SU-DHL-6 (cell line): Measurements from ENCODE around the gene ISCA1.

Source experiments
- H2AFZ ChIP-seq: fragments of 200-600 bp; sonication (generic); 2 replicates; pipeline ENCODE4 v1.6.1; 2014; ENCODE audit warnings: low read depth, mild to moderate bottlenecking, moderate library complexity, mixed read lengths, antibody characterized with exemption, low read length; ENCODE audit not compliant: severe bottlenecking
- H3F3A ChIP-seq: fragments of 200-600 bp; shearing (Covaris generic); 2 replicates; pipeline ENCODE4 v1.6.0; 2016; ENCODE audit warnings: antibody characterized with exemption, mild to moderate bottlenecking; ENCODE audit not compliant: insufficient read depth
- H3K27ac ChIP-seq: fragments of 200-600 bp; sonication (generic); 2 replicates; pipeline ENCODE4 v1.5.1; 2016; ENCODE audit warnings: low read depth, mild to moderate bottlenecking, low read length, moderate library complexity, mixed read lengths
- H3K27me3 ChIP-seq: fragments of 200-600 bp; sonication (generic), shearing (Covaris generic); 2 replicates; pipeline ENCODE4 v1.6.0; 2014; ENCODE audit warnings: mild to moderate bottlenecking, low read length
- H3K36me3 ChIP-seq: fragments of 200-600 bp; sonication (generic); 2 replicates; pipeline ENCODE4 v1.6.1; 2014; ENCODE audit warnings: mild to moderate bottlenecking, low read length, mixed read lengths
- H3K4me2 ChIP-seq: fragments of 300-600, 200-600 bp; shearing (Covaris generic), sonication (generic); 2 replicates; pipeline ENCODE4 v1.6.0; 2014; ENCODE audit warnings: low read length, low read depth, mild to moderate bottlenecking; ENCODE audit not compliant: poor library complexity, severe bottlenecking
- H3K4me3 ChIP-seq: fragments of 200-600 bp; sonication (generic); 2 replicates; pipeline ENCODE4 v1.5.1; 2014; ENCODE audit warnings: antibody characterized with exemption, low read length, mild to moderate bottlenecking, mixed read lengths; ENCODE audit not compliant: insufficient read depth, poor library complexity, severe bottlenecking
- H3K79me2 ChIP-seq: fragments of 200-600 bp; sonication (generic); 2 replicates; pipeline ENCODE4 v1.6.1; 2014; ENCODE audit warnings: mild to moderate bottlenecking, low read length, moderate library complexity; ENCODE audit not compliant: insufficient read depth
- H3K9ac ChIP-seq: fragments of 200-600 bp; sonication (generic); 2 replicates; pipeline ENCODE4 v1.7.0; 2014; ENCODE audit warnings: mild to moderate bottlenecking, low read length
- H3K9me2 ChIP-seq: fragments of 200-600 bp; sonication (generic); replicated peaks from 2 replicates; pipeline ENCODE4 v1.6.1; 2014; ENCODE audit warnings: low read length; ENCODE audit not compliant: insufficient read depth
- H3K9me3 ChIP-seq: fragments of 200-600 bp; sonication (generic); 2 replicates; pipeline ENCODE4 v1.6.1; 2014; ENCODE audit warnings: low read length, mixed read lengths; ENCODE audit not compliant: insufficient read depth
- H4K20me1 ChIP-seq: fragments of 200-600 bp; sonication (generic); 2 replicates; pipeline ENCODE4 v1.6.1; 2014; ENCODE audit warnings: low read depth, mild to moderate bottlenecking, antibody characterized with exemption, low read length, moderate library complexity, mixed read lengths
- EZH2phosphoT487 ChIP-seq: fragments of 200-600 bp; sonication (generic), shearing (Covaris generic); conservative IDR thresholded peaks from 2 replicates; pipeline ENCODE4 v1.6.1; 2018; ENCODE audit warnings: mild to moderate bottlenecking, antibody characterized with exemption, low read length, moderate library complexity, mixed read lengths
- TF ChIP-seq, protein P1 (sequence below): fragments of 200-600 bp; sonication (generic); IDR thresholded peaks from one replicate; pipeline ENCODE4 v1.5.1; 2017; ENCODE audit warnings: antibody characterized with exemption, mild to moderate bottlenecking, low read length, moderate library complexity; ENCODE audit not compliant: insufficient read depth, poor library complexity, severe bottlenecking

Gene ISCA1

DNA sequence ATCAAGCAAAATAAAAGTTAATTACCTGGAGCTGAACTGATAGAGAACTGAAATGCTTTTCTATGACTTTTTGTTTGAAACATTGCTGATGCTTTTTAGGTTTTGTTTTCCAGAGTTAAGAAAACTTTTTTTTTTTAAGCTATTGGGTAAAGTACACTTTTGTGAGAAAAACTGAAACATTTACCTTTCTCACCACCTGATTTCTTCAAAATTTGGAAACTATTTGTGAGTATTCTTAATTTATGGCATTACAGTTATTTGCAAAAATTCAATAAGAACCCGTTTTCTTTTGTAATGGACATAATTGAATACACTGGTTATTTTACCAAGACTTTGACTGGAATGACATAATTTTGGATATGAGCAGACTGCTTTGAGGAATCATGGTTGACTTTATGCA, 29.5 kb downstream of the ISCA1 start:
- Histone ChIP-seq H3K36me3 (peaks cover 9% of the 10 kb centered on the region; the same call in 1 of the 2 replicates), H3K27ac (no peak overlapping the region), H3K79me2 (no peaks in the 10 kb centered on the region), H3K4me2 (no peak overlapping the region), H3K9me2 (no peaks in the 10 kb centered on the region), H3K9me3 (peaks cover 12% of the 10 kb centered on the region; the same call in 1 of the 2 replicates), H3K4me3 (no peak overlapping the region), H3K9ac (no peak overlapping the region), H4K20me1 (no peaks in the 10 kb centered on the region), H3F3A (no peaks in the 10 kb centered on the region), H3K27me3 (no peaks in the 10 kb centered on the region), H2AFZ (no peak overlapping the region)
- TF ChIP-seq, protein P1, sequence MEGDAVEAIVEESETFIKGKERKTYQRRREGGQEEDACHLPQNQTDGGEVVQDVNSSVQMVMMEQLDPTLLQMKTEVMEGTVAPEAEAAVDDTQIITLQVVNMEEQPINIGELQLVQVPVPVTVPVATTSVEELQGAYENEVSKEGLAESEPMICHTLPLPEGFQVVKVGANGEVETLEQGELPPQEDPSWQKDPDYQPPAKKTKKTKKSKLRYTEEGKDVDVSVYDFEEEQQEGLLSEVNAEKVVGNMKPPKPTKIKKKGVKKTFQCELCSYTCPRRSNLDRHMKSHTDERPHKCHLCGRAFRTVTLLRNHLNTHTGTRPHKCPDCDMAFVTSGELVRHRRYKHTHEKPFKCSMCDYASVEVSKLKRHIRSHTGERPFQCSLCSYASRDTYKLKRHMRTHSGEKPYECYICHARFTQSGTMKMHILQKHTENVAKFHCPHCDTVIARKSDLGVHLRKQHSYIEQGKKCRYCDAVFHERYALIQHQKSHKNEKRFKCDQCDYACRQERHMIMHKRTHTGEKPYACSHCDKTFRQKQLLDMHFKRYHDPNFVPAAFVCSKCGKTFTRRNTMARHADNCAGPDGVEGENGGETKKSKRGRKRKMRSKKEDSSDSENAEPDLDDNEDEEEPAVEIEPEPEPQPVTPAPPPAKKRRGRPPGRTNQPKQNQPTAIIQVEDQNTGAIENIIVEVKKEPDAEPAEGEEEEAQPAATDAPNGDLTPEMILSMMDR = no peak
- TF ChIP-seq EZH2phosphoT487 = no peak

GRCh38 chr9:86250123-86250522, 32.2 kb downstream of the ISCA1 start:
- peaks cover 12% of the 10 kb centered on the region; the same call in 1 of the 2 replicates for H3K9me3 ChIP-seq
- H3F3A ChIP-seq = no peaks in the 10 kb centered on the region
- TF ChIP-seq, protein P1 = no peak
- TF ChIP-seq EZH2phosphoT487 = no peak
- no peaks in the 10 kb centered on the region for H3K79me2 ChIP-seq
- H3K9ac ChIP-seq = no peak overlapping the region
- no peaks in the 10 kb centered on the region for H4K20me1 ChIP-seq
- no peaks in the 10 kb centered on the region for H3K27me3 ChIP-seq
- H3K4me3 ChIP-seq = no peak overlapping the region
- no peak overlapping the region for H3K27ac ChIP-seq
- no peak overlapping the region for H3K4me2 ChIP-seq
- H3K36me3 ChIP-seq = peaks cover 9% of the 10 kb centered on the region; the same call in 1 of the 2 replicates
- no peaks in the 10 kb centered on the region for H3K9me2 ChIP-seq
- no peak overlapping the region for H2AFZ ChIP-seq

DNA sequence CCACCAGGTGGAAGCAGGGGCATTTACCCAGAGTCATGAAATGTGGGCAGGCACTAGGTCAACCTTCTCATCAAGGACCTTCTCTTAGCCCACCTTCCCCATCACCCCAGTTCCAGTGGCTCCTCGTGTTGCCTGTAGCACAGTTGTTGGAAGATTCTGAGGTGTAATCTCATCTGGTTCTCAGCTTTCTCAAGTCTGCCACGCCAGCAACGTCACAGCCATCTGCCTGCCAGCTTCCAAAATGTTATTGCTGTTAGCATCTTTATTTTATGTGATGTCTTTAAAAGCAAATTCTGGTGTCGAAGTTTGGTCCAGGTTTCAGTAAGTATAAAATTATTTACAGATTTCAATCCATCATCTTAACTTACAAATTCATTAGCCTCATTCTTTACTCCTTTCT, 33.6 kb downstream of the ISCA1 start:
- no peak overlapping the region for H3K4me2 ChIP-seq
- H3K9me3 ChIP-seq = peaks cover 12% of the 10 kb centered on the region; the same call in 1 of the 2 replicates
- H3K4me3 ChIP-seq = no peak overlapping the region
- no peaks in the 10 kb centered on the region for H3K9me2 ChIP-seq
- no peaks in the 10 kb centered on the region for H3K79me2 ChIP-seq
- no peaks in the 10 kb centered on the region for H3F3A ChIP-seq
- H3K27me3 ChIP-seq = no peaks in the 10 kb centered on the region
- no peaks in the 10 kb centered on the region for H4K20me1 ChIP-seq
- no peak overlapping the region for H3K9ac ChIP-seq
- TF ChIP-seq, protein P1 = no peak
- TF ChIP-seq EZH2phosphoT487 = no peak
- no peak overlapping the region for H3K27ac ChIP-seq
- H3K36me3 ChIP-seq = peaks cover 9% of the 10 kb centered on the region; the same call in 1 of the 2 replicates
- H2AFZ ChIP-seq = no peak overlapping the region
